Smooth muscle cell (in vitro differentiated cells): ENCODE data around the gene GNG14. TPM values are rescaled to one million over a fixed set of nuclear protein-coding genes. Genes with fewer than 3 reads are reported as not detected.
A peak's percentile ranks its signal among the peaks of the same experiment; 100 is the strongest.

Experiments used
- DNase-seq: peaks from one replicate; lab custom pipeline; 2025; ENCODE audit not compliant: unreplicated experiment; lab: John Stamatoyannopoulos, UW
- H2AFZ ChIP-seq: fragments of 200-600 bp; sonication (generic); 2 replicates; pipeline ENCODE4 v1.6.0; 2016; ENCODE audit warnings: antibody characterized with exemption, low read depth, mild to moderate bottlenecking
- H3F3A ChIP-seq: fragments of 200-600 bp; sonication (generic); 2 replicates; pipeline ENCODE4 v1.6.0; 2017; ENCODE audit warnings: antibody characterized with exemption, low read depth
- H3K27ac ChIP-seq: fragments of 200-600 bp; sonication (generic); 2 replicates; pipeline ENCODE4 v1.5.1; 2016; ENCODE audit warnings: low read depth, mild to moderate bottlenecking
- H3K27me3 ChIP-seq: fragments of 200-600 bp; sonication (generic); 2 replicates; pipeline ENCODE4 v1.6.1; 2016; ENCODE audit warnings: low read depth, mild to moderate bottlenecking
- H3K36me3 ChIP-seq: fragments of 200-600 bp; sonication (generic); 2 replicates; pipeline ENCODE4 v1.5.1; 2016; ENCODE audit warnings: low read depth
- H3K4me1 ChIP-seq: fragments of 200-600 bp; sonication (generic); 2 replicates; pipeline ENCODE4 v1.5.1; 2016; ENCODE audit warnings: low read depth
- H3K4me2 ChIP-seq: fragments of 200-600 bp; sonication (generic); 2 replicates; pipeline ENCODE4 v1.6.0; 2016; ENCODE audit warnings: mild to moderate bottlenecking
- H3K4me3 ChIP-seq: fragments of 200-600 bp; sonication (generic); 2 replicates; pipeline ENCODE4 v1.5.1; 2016; ENCODE audit warnings: mild to moderate bottlenecking
- H3K79me2 ChIP-seq: fragments of 200-600 bp; sonication (generic); 2 replicates; pipeline ENCODE4 v1.6.0; 2016; ENCODE audit warnings: low read depth, mild to moderate bottlenecking
- H3K9ac ChIP-seq: fragments of 200-600 bp; sonication (generic); 2 replicates; pipeline ENCODE4 v1.6.0; 2016; ENCODE audit warnings: low read depth
- H3K9me3 ChIP-seq: fragments of 200-600 bp; sonication (generic); replicated peaks from 2 replicates; pipeline ENCODE4 v1.5.1; 2016; ENCODE audit warnings: low read depth
- H4K20me1 ChIP-seq: fragments of 200-600 bp; sonication (generic); 2 replicates; pipeline ENCODE4 v1.6.0; 2016; ENCODE audit warnings: low read depth
- CTCF ChIP-seq: fragments of 200-600 bp; sonication (generic); IDR thresholded peaks from 2 replicates; pipeline ENCODE4 v1.5.1; 2017; ENCODE audit warnings: borderline replicate concordance, mild to moderate bottlenecking, antibody characterized with exemption; ENCODE audit not compliant: insufficient read depth, poor library complexity, severe bottlenecking
- WGBS: methylation state at CpG from one replicate; pipeline ENCODE4 v1.1.7; 2016; ENCODE audit warnings: low lambda C conversion rate; 5-methylcytosine and 5-hydroxymethylcytosine counted together
- polyA plus RNA-seq: library from polyadenylated mRNA; unstranded; fragments of >200 nt; fragmentation: Nextera tagmentation; extraction: Ambion mirVana; gene quantifications from 2 replicates; pipeline ENCODE4 v1.2.1, GENCODE V29; 2016
- total RNA-seq: library from RNA; depleted of rRNA; stranded (reverse); fragments of >200 nt; gene quantifications from 2 replicates; pipeline ENCODE4 v1.2.3, GENCODE V29; 2014

GNG14 gene
- total and polyA plus RNA-seq, 2 experiments from 2014 or later: not detected

- no peaks in the 10 kb centered on the region for H3K36me3 ChIP-seq
- no peaks in the 10 kb centered on the region for H3K9me3 ChIP-seq
- 61% methylated on average over 26 of the region's 26 CpGs for WGBS
- no peaks in the 10 kb centered on the region for H3F3A ChIP-seq
- peak overlapping the region; percentile 96 for H3K4me2 ChIP-seq
- DNase-seq: no peak
- no peaks in the 10 kb centered on the region for H3K27me3 ChIP-seq
- no peaks in the 10 kb centered on the region for H4K20me1 ChIP-seq
- no peak overlapping the region for H2AFZ ChIP-seq
- TF ChIP-seq CTCF: no peak
- H3K79me2 ChIP-seq: peaks cover 30% of the 10 kb centered on the region
- H3K4me1 ChIP-seq: peaks cover 13% of the 10 kb centered on the region
- peak overlapping the region; percentile 96 for H3K27ac ChIP-seq
- peak overlapping the region; percentile 93 for H3K9ac ChIP-seq
- peak overlapping the region; percentile 65 for H3K4me3 ChIP-seq
These were observed 17.5 kb upstream of the GNG14 start for GRCh38 chr19:12670159-12670928.

- Histone ChIP-seq H3K9me3 (no peaks in the 10 kb centered on the region), H3K4me2 (no peak overlapping the region), H3K36me3 (no peaks in the 10 kb centered on the region), H3K79me2 (peaks cover 20% of the 10 kb centered on the region), H3K4me3 (no peak overlapping the region), H3K9ac (no peak overlapping the region), H2AFZ (no peak overlapping the region), H3K27me3 (no peaks in the 10 kb centered on the region), H3K4me1 (peaks cover 4% of the 10 kb centered on the region), H4K20me1 (peaks cover 12% of the 10 kb centered on the region), H3K27ac (no peak overlapping the region), H3F3A (no peaks in the 10 kb centered on the region)
- no peak for DNase-seq
- WGBS: 97% methylated on average over 9 of the region's 10 CpGs
- TF ChIP-seq CTCF: no peak
These were observed 15.1 kb upstream of the GNG14 start for GRCh38 chr19:12672744-12673143.

GRCh38 chr19:12675399-12675798 is 12.4 kb upstream of the GNG14 start:
- H3K9me3 ChIP-seq: no peaks in the 10 kb centered on the region
- no peaks in the 10 kb centered on the region for H3K4me1 ChIP-seq
- no peak for TF ChIP-seq CTCF
- H3K27ac ChIP-seq: no peak overlapping the region
- 97% methylated on average over 9 of the region's 10 CpGs for WGBS
- peaks cover 17% of the 10 kb centered on the region for H4K20me1 ChIP-seq
- no peak for DNase-seq
- no peaks in the 10 kb centered on the region for H3F3A ChIP-seq
- no peak overlapping the region for H3K4me3 ChIP-seq
- no peak overlapping the region for H2AFZ ChIP-seq
- no peaks in the 10 kb centered on the region for H3K27me3 ChIP-seq
- H3K9ac ChIP-seq: no peak overlapping the region
- no peak overlapping the region for H3K4me2 ChIP-seq
- no peaks in the 10 kb centered on the region for H3K36me3 ChIP-seq
- peaks cover 2% of the 10 kb centered on the region for H3K79me2 ChIP-seq

GRCh38 chr19:12675940-12676339 is 11.9 kb upstream of the GNG14 start:
- Histone ChIP-seq H3K79me2 (no peaks in the 10 kb centered on the region), H3K27me3 (no peaks in the 10 kb centered on the region), H3K27ac (no peak overlapping the region), H4K20me1 (peaks cover 17% of the 10 kb centered on the region), H3K4me2 (no peak overlapping the region), H3K4me1 (no peaks in the 10 kb centered on the region), H3K4me3 (no peak overlapping the region), H3F3A (no peaks in the 10 kb centered on the region), H3K9me3 (no peaks in the 10 kb centered on the region), H2AFZ (no peak overlapping the region), H3K36me3 (no peaks in the 10 kb centered on the region), H3K9ac (no peak overlapping the region)
- no peak for TF ChIP-seq CTCF
- 99% methylated on average over 15 of the region's 15 CpGs for WGBS
- no peak for DNase-seq
